HG02678 (cell line): ENCODE measurements around the gene CTPS2.
"Not testable (repeated sequence)": the region's sequence is repeated elsewhere in the genome, so short reads cannot be mapped to it uniquely, and the experiment has no call there.

Source experiments
- ATAC-seq: cut with Tn5 transposase; IDR thresholded peaks from one replicate; pipeline ENCODE4 v1.9.1; 2021; ENCODE audit warnings: mild to moderate bottlenecking, moderate library complexity; ENCODE audit not compliant: unreplicated experiment

The CTPS2 gene

GRCh38 chrX:16712548-16713155 is at the start of gene CTPS2:
Gene CTPS2 (minus strand): TSS chrX:16712669. CDS start chrX:16702902, 9,767 bp downstream.
- ATAC-seq = peak; percentile 83

GRCh38 chrX:16761500-16761899 is 49.0 kb upstream of the CTPS2 start:
- not testable (repeated sequence) for ATAC-seq

- ATAC-seq = no peak
These were observed 44.3 kb upstream of the CTPS2 start for GRCh38 chrX:16756724-16757123.

- ATAC-seq = no peak
These were observed 41.5 kb upstream of the CTPS2 start for GRCh38 chrX:16754019-16754418.

GRCh38 chrX:16750136-16750535 is 37.7 kb upstream of the CTPS2 start:
- ATAC-seq = no peak

GRCh38 chrX:16748425-16748824 is 36.0 kb upstream of the CTPS2 start:
- ATAC-seq = no peak

GRCh38 chrX:16745659-16746058 is 33.2 kb upstream of the CTPS2 start:
- no peak for ATAC-seq

GRCh38 chrX:16745102-16745501 is 32.6 kb upstream of the CTPS2 start:
- ATAC-seq = no peak

GRCh38 chrX:16743604-16744325 is 31.3 kb upstream of the CTPS2 start:
- no peak for ATAC-seq

- no peak for ATAC-seq
These were observed 27.1 kb upstream of the CTPS2 start for GRCh38 chrX:16739574-16739973.

GRCh38 chrX:16737024-16737423 is 24.6 kb upstream of the CTPS2 start:
- ATAC-seq = no peak

- ATAC-seq = no peak
These were observed 20.5 kb upstream of the CTPS2 start for GRCh38 chrX:16733013-16733412.

- no peak for ATAC-seq
These were observed 18.0 kb upstream of the CTPS2 start for GRCh38 chrX:16730450-16730849.

- ATAC-seq = no peak
These were observed 15.2 kb upstream of the CTPS2 start for GRCh38 chrX:16727637-16728036.

GRCh38 chrX:16726347-16726988 is 14.0 kb upstream of the CTPS2 start:
- ATAC-seq = peak; percentile 79

- ATAC-seq = no peak
These were observed 12.6 kb upstream of the CTPS2 start for GRCh38 chrX:16725072-16725471.

GRCh38 chrX:16722481-16722880 is 10.0 kb upstream of the CTPS2 start:
- no peak for ATAC-seq

GRCh38 chrX:16719334-16720084 is 7.0 kb upstream of the CTPS2 start, which contains the start of gene SYAP1:
Gene SYAP1 (plus strand): TSS chrX:16719612. CDS start chrX:16719725, 113 bp downstream.
- ATAC-seq = peak; percentile 98

GRCh38 chrX:16718824-16719333 is 6.4 kb upstream of the CTPS2 start:
- peak; percentile 28 for ATAC-seq

- ATAC-seq = not testable (repeated sequence)
These were observed 4.0 kb upstream of the CTPS2 start for GRCh38 chrX:16716451-16716850.

GRCh38 chrX:16715638-16716037 is 3.2 kb upstream of the CTPS2 start:
- not testable (repeated sequence) for ATAC-seq
